A673 (cell line): ENCODE results near the gene EPHX1. TPM values are rescaled to one million over a fixed set of nuclear protein-coding genes. Genes with fewer than 3 reads are reported as not detected.

ENCODE experiments used
- BruUV-seq: library from RNA; stranded (reverse); fragments of 400-500 nt; replicated peaks from 2 replicates; lab custom pipeline; 2021; lab: Mats Ljungman, UMichigan
- CTCF ChIA-PET: fragments of 300-600 bp; sonication (Branson Sonifier 250); formaldehyde crosslinking; loops from one replicate; lab custom pipeline; 2022; ENCODE audit warnings: antibody characterized with exemption; lab: Charles Lee
- POLR2A ChIA-PET: fragments of 300-600 bp; sonication (Branson Sonifier 250); formaldehyde crosslinking; loops from one replicate; lab custom pipeline; 2022; ENCODE audit warnings: antibody characterized with exemption; ENCODE audit not compliant: low non-redundant PET; lab: Charles Lee
- DNase-seq: peaks from one replicate; pipeline ENCODE4 v3.0.0-alpha.2; 2015; ENCODE audit warnings: low spot score
- H3K27ac ChIP-seq: fragments of 200-600 bp; sonication (generic); 2 replicates; pipeline ENCODE4 v1.5.1; 2016; ENCODE audit warnings: mixed run types, low read depth, mild to moderate bottlenecking, mixed read lengths, antibody characterized with exemption, low read length; ENCODE audit not compliant: poor library complexity, severe bottlenecking
- H3K27me3 ChIP-seq: fragments of 200-600 bp; sonication (generic); replicated peaks from 2 replicates; pipeline ENCODE4 v1.6.1; 2017; ENCODE audit warnings: mixed run types, low read depth, mild to moderate bottlenecking, mixed read lengths, antibody characterized with exemption, low read length; ENCODE audit not compliant: insufficient read depth, poor library complexity
- H3K36me3 ChIP-seq: fragments of 200-600 bp; sonication (generic); 2 replicates; pipeline ENCODE4 v1.6.1; 2016; ENCODE audit warnings: mixed run types, mild to moderate bottlenecking, mixed read lengths, antibody characterized with exemption, low read length; ENCODE audit not compliant: insufficient read depth, poor library complexity, severe bottlenecking
- H3K4me1 ChIP-seq: fragments of 200-600 bp; sonication (generic); 2 replicates; pipeline ENCODE4 v1.6.1; 2017; ENCODE audit warnings: mixed run types, mild to moderate bottlenecking, mixed read lengths, antibody characterized with exemption, low read length; ENCODE audit not compliant: insufficient read depth, poor library complexity, severe bottlenecking
- H3K4me3 ChIP-seq: fragments of 200-600 bp; sonication (generic); 2 replicates; pipeline ENCODE4 v1.5.1; 2016; ENCODE audit warnings: low read depth, mixed run types, mild to moderate bottlenecking, mixed read lengths, low read length; ENCODE audit not compliant: poor library complexity, severe bottlenecking
- H3K9me3 ChIP-seq: fragments of 200-600 bp; sonication (generic); 2 replicates; pipeline ENCODE4 v1.6.1; 2016; ENCODE audit warnings: mixed run types, low read depth, mild to moderate bottlenecking, mixed read lengths, antibody characterized with exemption, low read length; ENCODE audit not compliant: poor library complexity, severe bottlenecking
- EZH2 ChIP-seq: fragments of 200-600 bp; sonication (generic); IDR thresholded peaks from 2 replicates; pipeline ENCODE4 v1.6.1; 2017; ENCODE audit warnings: borderline replicate concordance, low read depth, mild to moderate bottlenecking, mixed read lengths, antibody characterized with exemption, low read length; ENCODE audit not compliant: poor library complexity, severe bottlenecking
- intact Hi-C: fragments of 100-400 bp; cut with micrococcal nuclease; formaldehyde crosslinking; loops from one replicate; pipeline ENCODE4 v1.10.0; 2022; ENCODE audit not compliant: unreplicated experiment
- total RNA-seq: library from RNA; stranded (reverse); gene quantifications from 2 replicates; pipeline ENCODE4 v1.2.3, GENCODE V29; 2021
- TF ChIP-seq, protein P1 (sequence below): fragments of 300-800, 200-600 bp; sonication (generic); conservative IDR thresholded peaks from 2 replicates; pipeline ENCODE4 v1.5.1; 2017; ENCODE audit warnings: low read depth, mild to moderate bottlenecking, antibody characterized with exemption, low read length, moderate library complexity, mixed read lengths

EPHX1 gene
- total RNA-seq, 1 experiment from 2014 or later: 22.4 TPM

DNA sequence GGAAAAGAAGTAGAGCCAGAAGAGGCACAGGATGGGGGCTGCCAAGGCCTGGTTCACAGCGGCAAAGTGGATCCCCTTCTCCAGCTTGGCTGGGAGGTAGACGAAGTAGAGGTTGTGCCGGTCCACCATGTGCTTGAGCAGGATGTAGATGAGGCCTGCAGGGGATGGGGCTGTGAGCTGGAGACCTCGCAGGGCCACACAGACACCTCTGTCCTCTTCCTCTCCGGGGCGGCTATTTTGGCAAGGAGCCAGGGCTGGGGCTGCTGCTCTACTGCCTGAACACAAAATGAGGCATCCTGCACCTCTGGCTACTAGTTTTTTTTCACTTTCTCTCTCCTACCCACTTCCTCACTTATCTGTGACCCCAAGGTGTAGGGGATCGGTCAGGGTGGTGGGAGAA is 40.0 kb downstream of the EPHX1 start:
- POLR2A ChIA-PET: no interaction called here
- H3K27me3 ChIP-seq: no peaks in the 10 kb centered on the region
- BruUV-seq: no TSS peak
- peaks cover 6% of the 10 kb centered on the region for H3K36me3 ChIP-seq
- no peak for DNase-seq
- no peak overlapping the region for H3K27ac ChIP-seq
- no peaks in the 10 kb centered on the region for H3K9me3 ChIP-seq
- TF ChIP-seq, protein P1, sequence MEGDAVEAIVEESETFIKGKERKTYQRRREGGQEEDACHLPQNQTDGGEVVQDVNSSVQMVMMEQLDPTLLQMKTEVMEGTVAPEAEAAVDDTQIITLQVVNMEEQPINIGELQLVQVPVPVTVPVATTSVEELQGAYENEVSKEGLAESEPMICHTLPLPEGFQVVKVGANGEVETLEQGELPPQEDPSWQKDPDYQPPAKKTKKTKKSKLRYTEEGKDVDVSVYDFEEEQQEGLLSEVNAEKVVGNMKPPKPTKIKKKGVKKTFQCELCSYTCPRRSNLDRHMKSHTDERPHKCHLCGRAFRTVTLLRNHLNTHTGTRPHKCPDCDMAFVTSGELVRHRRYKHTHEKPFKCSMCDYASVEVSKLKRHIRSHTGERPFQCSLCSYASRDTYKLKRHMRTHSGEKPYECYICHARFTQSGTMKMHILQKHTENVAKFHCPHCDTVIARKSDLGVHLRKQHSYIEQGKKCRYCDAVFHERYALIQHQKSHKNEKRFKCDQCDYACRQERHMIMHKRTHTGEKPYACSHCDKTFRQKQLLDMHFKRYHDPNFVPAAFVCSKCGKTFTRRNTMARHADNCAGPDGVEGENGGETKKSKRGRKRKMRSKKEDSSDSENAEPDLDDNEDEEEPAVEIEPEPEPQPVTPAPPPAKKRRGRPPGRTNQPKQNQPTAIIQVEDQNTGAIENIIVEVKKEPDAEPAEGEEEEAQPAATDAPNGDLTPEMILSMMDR: no peak
- TF ChIP-seq EZH2: no peak
- CTCF ChIA-PET: no interaction called here
- intact Hi-C loops: loop anchor here (5.0 kb wide), 1 partner anchor 73 kb away; the partner anchor contains the start of gene SRP9
- no peak overlapping the region for H3K4me3 ChIP-seq
- H3K4me1 ChIP-seq: no peaks in the 10 kb centered on the region

- no peak for TF ChIP-seq EZH2
- TF ChIP-seq, protein P1: no peak
- intact Hi-C loops: no loop called here
- Histone ChIP-seq H3K36me3 (peaks cover 6% of the 10 kb centered on the region), H3K9me3 (no peaks in the 10 kb centered on the region), H3K4me1 (no peaks in the 10 kb centered on the region), H3K4me3 (no peak overlapping the region), H3K27ac (no peak overlapping the region), H3K27me3 (no peaks in the 10 kb centered on the region)
- BruUV-seq: no TSS peak
- ChIA-PET POLR2A (no interaction called here), CTCF (no interaction called here)
- DNase-seq: no peak
Measured at GRCh38 chr1:225850370-225850769, 40.4 kb downstream of the EPHX1 start.

GRCh38 chr1:225851805-225852204 is 41.9 kb downstream of the EPHX1 start:
- Histone ChIP-seq H3K27me3 (no peaks in the 10 kb centered on the region), H3K4me3 (no peak overlapping the region), H3K9me3 (no peaks in the 10 kb centered on the region), H3K27ac (no peak overlapping the region), H3K36me3 (no peaks in the 10 kb centered on the region), H3K4me1 (no peaks in the 10 kb centered on the region)
- ChIA-PET CTCF (no interaction called here), POLR2A (no interaction called here)
- DNase-seq: no peak
- TF ChIP-seq EZH2: no peak
- TF ChIP-seq, protein P1: no peak
- no TSS peak for BruUV-seq
- intact Hi-C loops: no loop called here
